HFF-Myc (cell line): ENCODE data around the gene SH3PXD2B.

Source experiments
- DNase-seq: peaks from one replicate; pipeline ENCODE4 v3.0.0-alpha.2; 2011; ENCODE audit warnings: low read depth; ENCODE audit errors: extremely low read depth
- H3K4me3 ChIP-seq: replicated peaks from 2 replicates; pipeline ENCODE4 v1.5.1; 2011; ENCODE audit warnings: low read depth, mild to moderate bottlenecking, control low read depth, low read length
- CTCF ChIP-seq: IDR thresholded peaks from 2 replicates; pipeline ENCODE4 v1.5.1; 2012; ENCODE audit warnings: mild to moderate bottlenecking, low read depth, low read length, control low read depth; ENCODE audit errors: missing control alignments

The SH3PXD2B gene

GRCh38 chr5:172438319-172438668 is 16.0 kb downstream of the SH3PXD2B start:
- no peak for TF ChIP-seq CTCF
- no peak overlapping the region for H3K4me3 ChIP-seq
- no peak for DNase-seq

- no peak for DNase-seq
- no peak for TF ChIP-seq CTCF
- no peak overlapping the region for H3K4me3 ChIP-seq
Observed at GRCh38 chr5:172437445-172438318, 16.6 kb downstream of the SH3PXD2B start.

DNA sequence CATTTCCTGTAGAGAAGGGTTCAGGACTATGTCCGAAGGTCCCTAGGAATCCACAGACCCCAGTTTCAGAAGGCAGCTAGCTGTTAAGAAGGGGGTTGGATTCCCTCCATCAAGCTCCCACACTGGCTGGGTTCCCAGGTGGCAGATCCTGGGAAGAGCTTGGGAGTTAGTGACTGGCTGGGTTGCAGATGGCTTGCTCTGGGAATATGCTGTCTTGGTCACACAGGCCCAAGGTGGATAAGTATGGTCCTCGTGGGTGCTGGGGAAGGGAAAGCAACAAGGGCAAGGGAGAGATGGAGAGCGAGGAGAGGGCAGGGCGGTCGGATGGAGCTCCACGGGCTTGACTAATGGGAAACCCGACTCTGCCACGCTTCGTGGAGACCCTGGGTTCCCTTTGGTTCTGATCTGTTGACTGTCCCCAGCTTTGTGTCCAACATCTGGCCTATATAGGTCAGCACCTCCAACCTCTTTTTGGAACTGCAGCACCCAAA is 17.4 kb downstream of the SH3PXD2B start:
- no peak for DNase-seq
- H3K4me3 ChIP-seq, result no peak overlapping the region
- no peak for TF ChIP-seq CTCF

GRCh38 chr5:172436078-172436878 is 18.0 kb downstream of the SH3PXD2B start:
- no peak for DNase-seq
- TF ChIP-seq CTCF, result no peak
- no peak overlapping the region for H3K4me3 ChIP-seq

GRCh38 chr5:172435362-172436077 is 18.8 kb downstream of the SH3PXD2B start:
- DNase-seq, result no peak
- no peak for TF ChIP-seq CTCF
- H3K4me3 ChIP-seq, result no peak overlapping the region

- no peak overlapping the region for H3K4me3 ChIP-seq
- DNase-seq, result no peak
- no peak for TF ChIP-seq CTCF
Observed at GRCh38 chr5:172434251-172434650, 20.1 kb downstream of the SH3PXD2B start.
